Esophagus squamous epithelium (tissue), 5 donors: Measurements from ENCODE around the gene DAB2IP. TPM values are rescaled to one million over a fixed set of nuclear protein-coding genes. Genes with fewer than 3 reads are reported as not detected.

ENCODE experiments used
- DNase-seq: peaks from one replicate; lab custom pipeline; 2025; lab: John Stamatoyannopoulos, UW
- H3K27ac ChIP-seq, 4 donors: fragments of 200-600 bp; sonication (generic); one replicate each; pipeline ENCODE4 v1.5.1; 2016 to 2019; ENCODE audit warnings: mild to moderate bottlenecking in 1 of 4
- H3K27me3 ChIP-seq, 4 donors: fragments of 200-600 bp; sonication (generic); 1 replicate in 3 of 4; 2 replicates in 1 of 4; pipeline versions ENCODE4 v1.5.1 to v1.6.0; 2017 to 2021; ENCODE audit warnings: antibody characterized with exemption in 1 of 4
- H3K36me3 ChIP-seq, 3 donors: fragments of 200-600 bp; sonication (generic); one replicate each; pipeline ENCODE4 v1.5.1; 2016 to 2019
- H3K4me1 ChIP-seq, 3 donors: fragments of 200-600 bp; sonication (generic); one replicate each; pipeline ENCODE4 v1.5.1; 2017 to 2019
- H3K4me3 ChIP-seq, 4 donors: fragments of 200-600 bp; sonication (generic); 1 replicate in 3 of 4; 2 replicates in 1 of 4; pipeline ENCODE4 v1.5.1; 2016 to 2019; ENCODE audit warnings: mild to moderate bottlenecking in 2 of 4, moderate library complexity in 1 of 4
- H3K9me3 ChIP-seq, 3 donors: fragments of 200-600 bp; sonication (generic); one replicate each; pipeline ENCODE4 v1.5.1; 2016 to 2019
- POLR2A ChIP-seq, 4 donors: fragments of 450-650 bp; IDR thresholded peaks; one replicate each; pipeline ENCODE4 v1.6.1; 2017; ENCODE audit warnings: antibody characterized with exemption in 4 of 4, mild to moderate bottlenecking in 4 of 4, moderate library complexity in 3 of 4
- WGBS, 2 donors: methylation state at CpG; one replicate each; pipeline ENCODE4 v1.1.5; 2018; 5-methylcytosine and 5-hydroxymethylcytosine counted together
- intact Hi-C: fragments of 100-400 bp; cut with DNase I; formaldehyde crosslinking; loops from one replicate; pipeline ENCODE4 v1.15.0; 2022
- total RNA-seq, 4 donors: library from RNA; depleted of rRNA; stranded (reverse); fragments of >200 nt; gene quantifications; one replicate each; pipeline ENCODE4 v1.1.0, GENCODE V29; 2016
- TF ChIP-seq, protein P1 (sequence below), 6 experiments: fragments of 450-650 bp in 4 of 6; fragments of 200-600 bp in 2 of 6; sonication (generic) in 2 of 6; IDR thresholded peaks; one replicate each; pipeline ENCODE4 v1.5.1; 2016 to 2019; ENCODE audit warnings: antibody characterized with exemption in 6 of 6, mild to moderate bottlenecking in 4 of 6, moderate library complexity in 4 of 6
- donor health status: DM: yes; HTN: yes; CAD: no.

DAB2IP gene
- total RNA-seq, 4 donors from 2014 or later, result 28.3 to 48.8 (median 38.1) TPM

DNA sequence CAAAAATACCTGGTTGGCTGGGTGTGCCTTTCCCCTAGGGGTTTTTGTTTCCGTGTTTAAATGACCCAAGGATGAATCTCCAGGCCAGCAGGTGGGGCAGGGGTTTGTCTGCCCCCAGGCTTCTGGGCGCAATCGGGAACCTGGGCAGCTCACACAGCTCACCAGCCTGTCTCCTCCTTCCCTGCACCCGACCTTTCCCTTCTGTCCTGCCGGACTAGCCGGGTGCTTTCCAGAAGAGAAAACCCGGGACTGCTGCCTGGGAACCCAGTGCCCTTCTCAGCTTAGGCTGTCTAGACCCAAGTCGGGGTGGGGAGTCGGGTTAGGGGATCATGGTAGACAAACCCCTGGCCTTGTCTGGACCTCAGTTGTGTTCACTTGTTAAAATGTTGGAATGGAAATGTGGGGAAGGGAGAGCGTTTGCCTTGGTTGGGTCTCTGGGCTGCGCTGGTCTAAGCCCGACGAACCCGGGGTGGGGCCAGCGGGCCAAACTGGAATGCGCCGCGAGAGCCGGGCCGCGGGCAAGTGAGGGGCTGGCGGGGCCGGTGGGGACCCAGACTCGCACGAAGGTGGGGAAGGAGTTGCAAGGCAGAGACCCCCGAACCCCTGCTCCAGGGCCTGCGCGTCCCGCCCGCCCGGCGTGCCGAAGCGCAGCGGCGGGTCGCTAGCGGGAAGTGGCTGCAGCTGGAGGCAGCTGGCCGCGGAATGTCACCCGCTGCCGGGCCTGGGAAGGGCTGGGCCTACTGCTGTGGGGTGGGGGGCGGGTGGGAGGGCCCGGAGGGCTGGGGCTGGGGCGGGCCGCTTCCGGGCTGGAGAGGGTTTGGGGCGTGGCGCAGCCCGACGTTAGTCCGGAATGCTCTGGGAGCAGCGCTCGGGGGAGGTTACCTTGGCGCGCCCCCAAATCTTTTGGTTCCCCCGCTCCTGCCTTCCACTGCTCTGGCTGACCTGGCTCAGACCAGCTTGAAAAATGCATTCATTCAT is 84.6 kb downstream of the DAB2IP start:
- Histone ChIP-seq H3K4me1 (peaks cover 43 to 96% (median 61%) of the 10 kb centered on the region in 3 donors), H3K27ac (peak overlapping the region; percentile 55 to 89 (median 82)), H3K27me3 (no peaks in the 10 kb centered on the region), H3K36me3 (peaks cover 0 to 6% (median 0%) of the 10 kb centered on the region in 3 donors), H3K9me3 (no peaks in the 10 kb centered on the region), H3K4me3 (peak overlapping the region; percentile 14 to 63 (median 46))
- DNase-seq, result no peak
- TF ChIP-seq, protein P1, sequence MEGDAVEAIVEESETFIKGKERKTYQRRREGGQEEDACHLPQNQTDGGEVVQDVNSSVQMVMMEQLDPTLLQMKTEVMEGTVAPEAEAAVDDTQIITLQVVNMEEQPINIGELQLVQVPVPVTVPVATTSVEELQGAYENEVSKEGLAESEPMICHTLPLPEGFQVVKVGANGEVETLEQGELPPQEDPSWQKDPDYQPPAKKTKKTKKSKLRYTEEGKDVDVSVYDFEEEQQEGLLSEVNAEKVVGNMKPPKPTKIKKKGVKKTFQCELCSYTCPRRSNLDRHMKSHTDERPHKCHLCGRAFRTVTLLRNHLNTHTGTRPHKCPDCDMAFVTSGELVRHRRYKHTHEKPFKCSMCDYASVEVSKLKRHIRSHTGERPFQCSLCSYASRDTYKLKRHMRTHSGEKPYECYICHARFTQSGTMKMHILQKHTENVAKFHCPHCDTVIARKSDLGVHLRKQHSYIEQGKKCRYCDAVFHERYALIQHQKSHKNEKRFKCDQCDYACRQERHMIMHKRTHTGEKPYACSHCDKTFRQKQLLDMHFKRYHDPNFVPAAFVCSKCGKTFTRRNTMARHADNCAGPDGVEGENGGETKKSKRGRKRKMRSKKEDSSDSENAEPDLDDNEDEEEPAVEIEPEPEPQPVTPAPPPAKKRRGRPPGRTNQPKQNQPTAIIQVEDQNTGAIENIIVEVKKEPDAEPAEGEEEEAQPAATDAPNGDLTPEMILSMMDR (IDR thresholded peaks at IDR 0.05), result no peak
- TF ChIP-seq POLR2A (IDR thresholded peaks at IDR 0.05), result peak in 2 of 4 donors; percentile 34 to 47
- 0 to 34% methylated on average over 4 of the region's 57 CpGs for WGBS, 2 donors
- intact Hi-C loops, result no loop called here

DNA sequence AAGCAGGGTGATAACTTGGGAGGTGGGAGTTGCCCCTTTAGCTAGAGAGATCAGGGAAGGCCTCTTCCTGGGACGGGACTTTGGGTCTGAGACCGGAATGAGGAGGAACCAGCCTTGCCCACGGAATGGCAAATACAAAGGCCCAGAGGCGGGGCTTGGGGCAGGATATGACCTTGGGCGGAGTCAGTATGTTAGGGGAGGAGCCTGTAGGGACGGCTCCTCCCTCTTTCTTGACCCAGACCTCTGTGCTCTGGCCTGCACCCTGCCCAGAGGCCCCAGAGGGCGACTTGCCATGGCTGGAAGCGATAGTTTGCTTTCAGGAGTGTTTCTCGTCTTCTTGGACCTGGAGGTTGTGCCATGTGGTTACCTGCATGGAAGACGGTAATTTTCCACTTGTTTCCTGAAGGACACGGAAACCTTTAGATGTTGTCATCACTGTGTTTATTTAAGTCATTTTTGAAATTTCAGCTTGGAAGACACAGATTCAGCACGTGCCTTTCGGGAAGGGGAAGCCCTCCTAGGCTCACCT is 85.6 kb downstream of the DAB2IP start:
- intact Hi-C loops, result no loop called here
- Histone ChIP-seq H3K4me3 (peak overlapping the region; percentile 14 to 63 (median 46)), H3K36me3 (peaks cover 0 to 6% (median 0%) of the 10 kb centered on the region in 3 donors), H3K27ac (peak overlapping the region; percentile 55 to 89 (median 82)), H3K9me3 (no peaks in the 10 kb centered on the region), H3K4me1 (peaks cover 42 to 96% (median 60%) of the 10 kb centered on the region in 3 donors), H3K27me3 (no peaks in the 10 kb centered on the region)
- no peak for DNase-seq
- 55 to 65% methylated on average over 12 of the region's 13 CpGs for WGBS, 2 donors
- TF ChIP-seq, protein P1 (IDR thresholded peaks at IDR 0.05), result no peak
- no peak for TF ChIP-seq POLR2A (IDR thresholded peaks at IDR 0.05)

DNA sequence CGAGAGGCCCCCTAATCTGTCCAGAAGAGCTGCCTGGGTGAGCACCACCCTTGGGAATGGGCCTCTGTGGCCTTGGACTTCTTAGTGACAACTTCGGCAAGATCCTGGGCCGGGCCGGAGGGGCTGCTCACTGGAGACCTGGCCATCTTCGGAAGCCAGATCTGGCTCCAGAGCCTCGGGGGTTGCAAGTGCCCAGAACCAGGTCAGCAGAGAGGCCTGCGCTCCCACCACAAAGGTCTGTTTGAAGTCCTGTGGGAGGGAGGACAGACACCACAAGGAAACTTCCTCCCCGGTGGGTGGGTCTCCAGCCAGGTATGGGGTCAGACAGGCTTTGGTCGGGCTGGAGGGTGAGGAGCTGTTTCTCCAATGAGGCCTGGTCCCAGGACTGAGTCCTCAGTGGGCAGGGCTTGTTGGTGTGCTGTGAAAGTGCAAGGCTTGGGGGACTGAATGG is 86.1 kb downstream of the DAB2IP start:
- no CpG with 5 or more reads among the region's 9 CpGs for WGBS, 2 donors
- peak overlapping the region; percentile 55 to 89 (median 82) for H3K27ac ChIP-seq
- intact Hi-C loops, result no loop called here
- peaks cover 0 to 6% (median 0%) of the 10 kb centered on the region in 3 donors for H3K36me3 ChIP-seq
- H3K9me3 ChIP-seq, result no peaks in the 10 kb centered on the region
- H3K27me3 ChIP-seq, result no peaks in the 10 kb centered on the region
- DNase-seq, result no peak
- peaks cover 42 to 96% (median 65%) of the 10 kb centered on the region in 3 donors for H3K4me1 ChIP-seq
- H3K4me3 ChIP-seq, result peak overlapping the region in 1 of 4 donors; percentile 3
- TF ChIP-seq, protein P1 (IDR thresholded peaks at IDR 0.05), result no peak
- no peak for TF ChIP-seq POLR2A (IDR thresholded peaks at IDR 0.05)

DNA sequence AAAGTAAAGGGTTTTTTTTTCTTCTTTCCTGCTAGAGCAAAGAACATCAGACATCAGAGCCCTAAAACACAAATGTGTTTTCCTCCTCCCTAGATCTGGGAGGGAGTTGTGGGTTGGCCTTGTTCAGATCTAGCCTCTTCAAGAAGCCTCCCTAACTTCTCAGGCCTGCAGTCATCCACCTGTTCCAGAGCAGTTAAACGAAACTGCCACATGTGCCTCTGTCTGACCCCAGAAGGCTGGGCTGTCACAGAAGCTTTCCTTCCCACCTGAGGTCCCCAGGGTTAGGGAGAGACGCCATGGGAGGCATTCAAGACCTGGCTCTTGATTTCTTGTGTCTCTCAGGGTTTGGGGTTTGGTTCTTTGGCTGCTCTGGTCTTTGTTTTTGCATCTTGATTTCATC is 87.0 kb downstream of the DAB2IP start:
- TF ChIP-seq POLR2A (IDR thresholded peaks at IDR 0.05), result no peak
- TF ChIP-seq, protein P1 (IDR thresholded peaks at IDR 0.05), result no peak
- peak overlapping the region; percentile 20 to 89 (median 58) for H3K27ac ChIP-seq
- H3K36me3 ChIP-seq, result peaks cover 0 to 6% (median 0%) of the 10 kb centered on the region in 3 donors
- intact Hi-C loops, result no loop called here
- no peak for DNase-seq
- WGBS, 2 donors, result 71% methylated on average over 1 of the region's 2 CpGs; no CpG with 5 or more reads in 1 of the 2 donors
- no peak overlapping the region for H3K4me3 ChIP-seq
- H3K9me3 ChIP-seq, result no peaks in the 10 kb centered on the region
- peaks cover 48 to 97% (median 72%) of the 10 kb centered on the region in 3 donors for H3K4me1 ChIP-seq
- H3K27me3 ChIP-seq, result no peaks in the 10 kb centered on the region
